Inferior parietal cortex (tissue), 1 donor: ENCODE results near the gene C15orf62.

Experiments
- DNase-seq: peaks from one replicate; pipeline ENCODE4 v3.0.0-alpha.2; 2016; ENCODE audit errors: extremely low spot score

C15orf62 gene

GRCh38 chr15:40815042-40815698 is 45.4 kb downstream of the C15orf62 start:
- peak; percentile 43 for DNase-seq

GRCh38 chr15:40819048-40819447 is 49.3 kb downstream of the C15orf62 start:
- DNase-seq, result no peak

DNA sequence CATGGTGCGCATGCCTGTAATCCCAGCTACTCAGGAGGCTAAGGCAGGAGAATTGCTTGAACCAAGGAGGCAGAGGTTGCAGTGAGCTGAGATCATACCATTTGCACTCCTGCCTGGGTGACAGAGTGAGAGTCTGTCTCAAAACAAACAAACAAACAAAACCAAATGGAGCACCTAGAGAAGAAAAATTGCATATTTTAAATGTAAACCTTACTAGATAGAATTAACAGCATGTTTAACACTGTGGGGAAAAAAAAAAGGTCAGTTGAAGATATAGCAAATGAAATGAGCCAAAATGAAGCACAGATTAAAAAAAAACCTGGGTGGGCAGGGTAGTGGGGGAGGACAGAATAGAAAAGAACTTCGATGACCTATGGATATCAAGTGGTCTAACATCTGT is 51.4 kb downstream of the C15orf62 start:
- no peak for DNase-seq
